ENCODE measurements around the gene PTGS2. TPM values are rescaled to one million over a fixed set of nuclear protein-coding genes. Genes with fewer than 3 reads are reported as not detected.

The PTGS2 gene
- total RNA-seq, 1 donor from 2014 or later = 19.1 TPM

DNA sequence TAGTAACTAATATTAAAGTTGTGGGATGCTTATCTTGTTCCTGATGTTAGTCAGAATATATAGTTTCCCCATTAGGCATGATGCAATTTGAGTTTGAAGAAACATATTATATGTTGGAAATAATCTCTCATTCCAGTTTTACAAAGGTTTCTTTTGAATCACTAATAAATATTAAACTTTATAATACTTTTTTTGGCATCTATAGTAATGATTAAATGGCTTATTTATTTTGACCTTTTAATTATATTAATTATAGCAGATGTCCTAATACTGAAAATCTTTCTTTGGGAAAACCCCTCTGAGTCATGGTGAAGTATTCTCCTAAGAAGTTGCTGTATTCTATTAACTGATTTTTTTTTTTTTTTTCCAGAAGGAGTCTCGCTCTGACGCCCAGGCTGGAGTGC, 28.5 kb upstream of the PTGS2 start:
- DNase-seq (ENCODE audit: low spot score in 2 of 2, unreplicated experiment in 2 of 2) = no peak
- no peaks in the 10 kb centered on the region for H3K27me3 Mint-ChIP-seq (ENCODE audit: low read depth)
- peaks cover 4% of the 10 kb centered on the region for H3K4me1 Mint-ChIP-seq
- H3K4me3 Mint-ChIP-seq = no peak overlapping the region
- no peaks in the 10 kb centered on the region for H3K9me3 Mint-ChIP-seq
- H3K27ac Mint-ChIP-seq = no peak overlapping the region
- TF ChIP-seq, protein P1, sequence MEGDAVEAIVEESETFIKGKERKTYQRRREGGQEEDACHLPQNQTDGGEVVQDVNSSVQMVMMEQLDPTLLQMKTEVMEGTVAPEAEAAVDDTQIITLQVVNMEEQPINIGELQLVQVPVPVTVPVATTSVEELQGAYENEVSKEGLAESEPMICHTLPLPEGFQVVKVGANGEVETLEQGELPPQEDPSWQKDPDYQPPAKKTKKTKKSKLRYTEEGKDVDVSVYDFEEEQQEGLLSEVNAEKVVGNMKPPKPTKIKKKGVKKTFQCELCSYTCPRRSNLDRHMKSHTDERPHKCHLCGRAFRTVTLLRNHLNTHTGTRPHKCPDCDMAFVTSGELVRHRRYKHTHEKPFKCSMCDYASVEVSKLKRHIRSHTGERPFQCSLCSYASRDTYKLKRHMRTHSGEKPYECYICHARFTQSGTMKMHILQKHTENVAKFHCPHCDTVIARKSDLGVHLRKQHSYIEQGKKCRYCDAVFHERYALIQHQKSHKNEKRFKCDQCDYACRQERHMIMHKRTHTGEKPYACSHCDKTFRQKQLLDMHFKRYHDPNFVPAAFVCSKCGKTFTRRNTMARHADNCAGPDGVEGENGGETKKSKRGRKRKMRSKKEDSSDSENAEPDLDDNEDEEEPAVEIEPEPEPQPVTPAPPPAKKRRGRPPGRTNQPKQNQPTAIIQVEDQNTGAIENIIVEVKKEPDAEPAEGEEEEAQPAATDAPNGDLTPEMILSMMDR (IDR thresholded peaks at IDR 0.05; ENCODE audit: unreplicated experiment) = no peak
- no peaks in the 10 kb centered on the region for H3K36me3 Mint-ChIP-seq

DNA sequence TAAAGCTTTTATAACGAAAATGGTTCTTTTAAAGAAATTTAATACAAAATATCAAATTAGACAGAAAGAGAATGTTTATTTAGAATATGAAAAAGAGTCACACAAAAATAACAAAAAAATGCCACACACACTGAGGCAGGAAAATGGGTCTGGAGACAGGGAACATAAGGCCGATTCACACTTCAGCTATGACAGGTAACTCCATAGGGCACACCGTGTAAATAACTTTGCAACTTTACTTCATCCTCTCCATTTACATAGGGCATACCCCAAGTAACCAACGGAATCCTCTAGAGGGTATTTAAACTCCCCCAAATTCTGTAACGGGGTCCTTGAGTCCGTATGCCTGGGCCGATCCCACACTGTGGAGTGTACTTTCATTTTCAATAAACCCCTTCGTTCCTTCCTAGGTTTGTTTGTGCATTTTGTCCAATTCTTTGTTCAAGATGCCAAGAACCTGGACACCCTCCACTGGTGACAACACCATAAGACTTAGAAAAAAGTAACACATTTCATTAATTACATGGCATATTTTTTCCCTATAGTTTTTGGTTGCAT, 23.1 kb upstream of the PTGS2 start:
- no peaks in the 10 kb centered on the region for H3K27me3 Mint-ChIP-seq (ENCODE audit: low read depth)
- DNase-seq (ENCODE audit: low spot score in 2 of 2, unreplicated experiment in 2 of 2) = no peak
- no peaks in the 10 kb centered on the region for H3K36me3 Mint-ChIP-seq
- no peaks in the 10 kb centered on the region for H3K4me1 Mint-ChIP-seq
- no peak overlapping the region for H3K4me3 Mint-ChIP-seq
- TF ChIP-seq, protein P1 (IDR thresholded peaks at IDR 0.05; ENCODE audit: unreplicated experiment) = no peak
- peaks cover under 1% of the 10 kb centered on the region for H3K9me3 Mint-ChIP-seq
- no peak overlapping the region for H3K27ac Mint-ChIP-seq

DNA sequence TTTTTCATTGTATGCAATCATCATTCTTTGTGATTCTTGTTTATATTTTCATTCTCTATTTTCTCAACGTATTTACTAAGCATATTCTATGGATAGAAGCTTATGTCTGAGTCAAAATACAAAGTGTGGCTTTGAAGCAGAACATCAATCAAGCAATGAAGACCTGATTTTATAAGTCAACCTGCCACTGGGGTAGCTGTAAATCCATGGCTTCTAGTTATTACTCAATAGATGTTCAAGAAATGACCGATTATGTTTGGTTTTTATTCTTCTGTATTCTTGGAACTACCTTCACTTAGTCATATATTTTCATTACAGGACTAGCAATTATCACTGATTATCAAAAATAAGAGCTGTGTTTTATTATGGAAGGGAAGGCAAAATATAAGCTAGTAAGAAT, 20.5 kb upstream of the PTGS2 start:
- H3K9me3 Mint-ChIP-seq = peaks cover 5% of the 10 kb centered on the region
- H3K4me1 Mint-ChIP-seq = no peaks in the 10 kb centered on the region
- TF ChIP-seq, protein P1 (IDR thresholded peaks at IDR 0.05; ENCODE audit: unreplicated experiment) = no peak
- H3K27ac Mint-ChIP-seq = no peak overlapping the region
- H3K4me3 Mint-ChIP-seq = no peak overlapping the region
- DNase-seq (ENCODE audit: low spot score in 2 of 2, unreplicated experiment in 2 of 2) = no peak
- H3K27me3 Mint-ChIP-seq (ENCODE audit: low read depth) = no peaks in the 10 kb centered on the region
- no peaks in the 10 kb centered on the region for H3K36me3 Mint-ChIP-seq

DNA sequence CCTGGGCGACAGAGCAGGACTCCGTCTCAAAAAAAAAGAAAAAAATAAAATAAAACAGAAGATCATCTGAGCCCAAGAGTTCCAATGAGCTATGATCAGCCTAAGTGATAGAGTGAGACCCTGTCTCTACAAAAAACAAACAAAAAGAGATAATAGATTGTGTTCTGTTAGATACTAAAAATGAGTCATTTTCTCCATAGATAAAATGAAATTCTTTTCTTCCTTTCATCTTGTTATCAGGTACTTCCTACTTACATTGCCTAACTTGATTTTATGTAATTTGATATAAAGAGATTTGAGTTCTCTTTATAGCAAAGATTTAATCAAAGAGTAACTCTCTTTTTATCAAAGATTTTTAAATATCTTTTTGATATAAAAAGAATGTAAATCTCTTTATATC, 19.3 kb upstream of the PTGS2 start:
- H3K27ac Mint-ChIP-seq = no peak overlapping the region
- H3K27me3 Mint-ChIP-seq (ENCODE audit: low read depth) = no peaks in the 10 kb centered on the region
- H3K9me3 Mint-ChIP-seq = peaks cover 5% of the 10 kb centered on the region
- H3K4me3 Mint-ChIP-seq = no peak overlapping the region
- TF ChIP-seq, protein P1 (IDR thresholded peaks at IDR 0.05; ENCODE audit: unreplicated experiment) = no peak
- no peaks in the 10 kb centered on the region for H3K4me1 Mint-ChIP-seq
- no peak for DNase-seq (ENCODE audit: low spot score in 2 of 2, unreplicated experiment in 2 of 2)
- H3K36me3 Mint-ChIP-seq = no peaks in the 10 kb centered on the region

DNA sequence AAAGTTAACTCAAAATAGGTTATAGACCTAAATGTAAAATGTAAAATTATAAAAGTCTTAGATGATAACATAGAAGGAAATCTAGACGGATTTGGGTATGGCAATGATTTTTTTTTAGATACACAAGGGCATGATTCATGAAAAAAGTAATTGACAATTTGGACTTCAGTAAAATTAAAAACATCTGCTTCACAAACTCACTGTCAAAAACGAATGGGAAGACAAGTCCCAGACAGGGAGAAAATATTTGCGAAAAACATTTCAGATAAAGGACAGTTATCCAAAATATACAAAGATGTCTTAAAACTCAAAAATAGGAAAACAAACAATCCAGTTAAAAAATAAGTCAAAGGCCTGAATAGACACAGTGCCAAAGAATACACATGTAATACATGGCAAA, 9.7 kb upstream of the PTGS2 start:
- Mint-ChIP-seq H3K36me3 (peaks cover 6% of the 10 kb centered on the region), H3K27me3 (ENCODE audit: low read depth) (no peaks in the 10 kb centered on the region), H3K9me3 (peaks cover 31% of the 10 kb centered on the region)

More for the DNA sequence above, 9.7 kb upstream of the PTGS2 start:
- Mint-ChIP-seq H3K4me1 (no peaks in the 10 kb centered on the region), H3K4me3 (no peak overlapping the region), H3K27ac (no peak overlapping the region)
- TF ChIP-seq, protein P1 (IDR thresholded peaks at IDR 0.05; ENCODE audit: unreplicated experiment) = no peak
- no peak for DNase-seq (ENCODE audit: low spot score in 2 of 2, unreplicated experiment in 2 of 2)

Measured in mesothelial cell of epicardium (in vitro differentiated cells).